KG1 (cell line): Measurements from ENCODE around the gene RPS6KC1.
"Not testable (repeated sequence)": the region's sequence is repeated elsewhere in the genome, so short reads cannot be mapped to it uniquely, and the experiment has no call there.

ENCODE experiments used
- DNase-seq: peaks from one replicate; lab custom pipeline; 2025; lab: John Stamatoyannopoulos, UW

RPS6KC1 gene

DNA sequence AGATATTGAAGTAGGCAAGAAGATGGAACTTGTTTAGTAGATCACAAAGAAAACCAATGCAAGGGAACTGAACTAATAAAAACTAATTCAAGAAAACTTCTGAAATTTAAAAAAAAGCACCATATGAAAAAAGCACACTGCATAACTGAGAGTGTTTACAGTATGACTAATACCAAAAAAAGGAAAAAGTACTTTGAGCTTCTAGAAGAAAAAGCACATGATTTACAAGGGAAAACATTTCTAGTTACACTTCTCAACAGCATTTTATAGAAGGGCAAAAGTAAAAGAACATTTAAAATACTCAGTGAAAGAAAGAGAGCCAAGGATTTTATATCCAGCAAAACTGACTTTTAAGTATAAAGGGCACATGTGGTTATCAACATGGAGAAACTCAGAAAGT is 233.6 kb downstream of the RPS6KC1 start:
- DNase-seq, result no peak

GRCh38 chr1:213286235-213286634 is 235.2 kb downstream of the RPS6KC1 start:
- DNase-seq, result no peak

DNA sequence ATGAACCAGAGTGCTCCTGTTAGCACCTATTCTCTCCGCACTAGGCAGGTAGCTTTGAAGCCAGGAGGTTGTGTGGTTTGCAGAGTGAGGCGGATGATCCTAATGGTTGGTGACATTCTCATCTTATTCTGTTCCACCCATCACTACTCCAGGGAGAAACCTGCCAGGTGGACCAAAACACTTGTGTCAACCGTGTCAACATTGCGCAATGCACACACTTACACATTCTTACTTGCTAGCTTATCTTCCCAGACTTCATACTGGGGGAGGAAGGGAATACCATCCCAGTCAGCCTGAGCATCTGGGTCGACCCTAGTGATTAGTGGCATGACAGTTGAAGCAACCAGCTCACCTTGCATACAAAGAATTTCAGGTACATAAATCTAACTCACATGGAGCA is 236.9 kb downstream of the RPS6KC1 start:
- DNase-seq, result no peak

DNA sequence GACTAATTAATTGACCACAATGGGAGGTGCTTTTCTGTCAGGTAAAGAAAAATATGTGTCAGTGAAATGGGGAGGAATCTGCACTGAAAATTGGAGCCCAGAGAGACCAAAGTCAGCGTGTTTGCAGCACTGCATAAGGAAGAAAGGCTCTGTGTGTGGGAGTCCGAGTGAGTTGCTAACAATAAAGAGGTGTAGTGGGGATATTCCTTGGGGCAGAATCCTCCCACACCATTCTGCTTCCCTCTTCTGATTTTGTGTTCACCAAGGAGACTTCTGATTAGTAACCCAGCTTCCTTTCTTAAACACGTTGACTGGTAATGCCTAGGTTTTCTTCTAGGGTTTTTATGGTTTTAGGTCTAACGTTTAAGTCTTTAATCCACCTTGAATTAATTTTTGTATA is 240.5 kb downstream of the RPS6KC1 start:
- no peak for DNase-seq

- no peak for DNase-seq
These were observed 241.6 kb downstream of the RPS6KC1 start for GRCh38 chr1:213292614-213293013.

DNA sequence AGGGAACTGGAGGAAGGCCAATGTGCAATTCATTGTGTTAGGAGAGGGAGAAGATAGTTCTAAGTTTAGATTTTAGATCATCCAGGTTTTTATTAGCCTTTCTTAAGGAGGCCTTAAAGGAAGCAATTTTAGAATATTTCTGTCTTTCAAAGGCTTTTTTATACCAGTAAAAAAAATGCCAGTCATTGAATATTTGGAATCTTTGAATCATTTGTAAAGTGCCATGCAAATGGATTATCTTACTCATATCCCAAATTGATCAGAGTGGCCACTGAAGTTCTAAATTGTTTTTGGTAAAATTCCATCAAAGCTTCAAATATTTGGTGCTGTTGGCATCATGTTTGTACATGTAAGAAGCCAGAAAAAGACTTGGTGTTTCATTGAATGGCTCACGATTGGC is 244.8 kb downstream of the RPS6KC1 start:
- DNase-seq, result no peak

DNA sequence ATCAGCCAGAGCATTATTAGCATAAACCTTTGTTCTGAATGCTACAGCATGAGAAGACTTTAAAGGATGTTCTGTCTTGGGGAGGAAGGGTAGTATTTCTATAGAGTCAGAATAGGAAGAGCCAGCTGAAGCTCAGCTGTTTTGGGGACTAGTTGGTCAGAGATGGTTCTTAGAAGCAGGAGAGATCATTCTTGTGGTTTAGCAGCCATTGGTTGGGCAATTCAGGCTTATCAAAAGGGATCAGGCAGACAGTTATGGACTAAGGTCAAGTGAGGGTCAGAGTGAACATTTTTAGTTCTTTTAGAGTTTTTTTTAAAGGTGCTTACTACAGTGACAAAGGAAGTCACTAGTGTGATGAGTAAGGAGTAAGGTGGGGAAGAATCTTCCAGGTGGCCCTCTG is 245.5 kb downstream of the RPS6KC1 start:
- DNase-seq, result no peak

DNA sequence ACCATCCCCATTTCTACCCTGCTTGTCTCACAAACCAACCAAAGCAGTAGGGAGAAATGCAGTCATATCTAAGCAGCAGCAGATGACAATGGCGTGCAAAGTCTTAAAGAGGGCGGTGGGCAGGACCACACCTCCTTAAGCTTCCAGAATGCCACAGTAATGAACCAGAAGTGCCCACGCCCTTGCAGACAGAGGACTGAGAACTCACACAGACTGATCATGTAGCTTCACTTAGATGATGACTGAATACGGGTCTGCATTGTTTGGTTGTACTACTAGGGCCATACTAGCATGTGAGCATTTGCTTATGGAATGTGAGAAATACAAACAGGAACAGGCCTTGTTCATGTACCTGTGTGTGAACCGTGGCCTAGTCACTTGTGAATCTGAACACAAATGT is 246.0 kb downstream of the RPS6KC1 start:
- no peak for DNase-seq

GRCh38 chr1:213300433-213300832 is 249.4 kb downstream of the RPS6KC1 start:
- no peak for DNase-seq

- DNase-seq, result not testable (repeated sequence)
These were observed 250.5 kb downstream of the RPS6KC1 start for GRCh38 chr1:213301524-213301923.

- DNase-seq, result no peak
These were observed 252.2 kb downstream of the RPS6KC1 start for GRCh38 chr1:213303286-213303685.

DNA sequence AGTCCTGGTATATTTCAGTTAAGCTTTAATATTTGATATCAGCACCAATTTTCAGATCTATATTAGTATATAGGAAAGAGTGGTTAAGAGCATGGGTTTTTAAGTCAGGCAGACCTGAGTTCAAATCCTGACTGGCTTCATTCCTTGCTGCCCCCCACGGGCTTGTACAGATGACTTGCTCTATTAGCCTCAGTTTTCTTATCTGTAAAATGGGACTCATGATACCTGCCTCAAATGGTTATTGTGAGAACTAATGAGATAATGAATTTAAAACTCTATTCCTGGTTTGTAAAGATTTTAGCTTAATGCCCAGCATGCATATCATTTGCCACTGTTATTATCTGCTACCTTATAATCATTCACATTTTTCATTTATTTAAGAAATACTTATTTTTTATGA is 264.5 kb downstream of the RPS6KC1 start:
- no peak for DNase-seq

DNA sequence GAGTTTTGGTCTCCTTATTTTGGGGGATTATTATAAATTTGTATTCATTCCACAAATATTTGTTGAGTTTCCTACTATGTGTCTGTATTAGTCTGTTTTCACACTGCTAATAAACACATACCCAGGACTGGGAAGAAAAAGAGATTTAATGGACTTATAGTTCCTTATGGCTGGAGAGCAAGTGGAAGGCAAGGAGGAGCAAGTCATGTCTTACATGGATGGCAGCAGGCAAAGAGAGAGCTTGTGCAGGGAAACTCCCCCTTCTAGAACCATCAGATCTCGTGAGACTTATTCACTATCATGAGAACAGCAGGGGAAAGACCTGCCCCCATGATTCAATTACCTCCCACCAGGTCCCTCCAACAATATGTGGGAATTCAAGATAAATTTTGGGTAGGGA is 267.4 kb downstream of the RPS6KC1 start:
- not testable (repeated sequence) for DNase-seq

DNA sequence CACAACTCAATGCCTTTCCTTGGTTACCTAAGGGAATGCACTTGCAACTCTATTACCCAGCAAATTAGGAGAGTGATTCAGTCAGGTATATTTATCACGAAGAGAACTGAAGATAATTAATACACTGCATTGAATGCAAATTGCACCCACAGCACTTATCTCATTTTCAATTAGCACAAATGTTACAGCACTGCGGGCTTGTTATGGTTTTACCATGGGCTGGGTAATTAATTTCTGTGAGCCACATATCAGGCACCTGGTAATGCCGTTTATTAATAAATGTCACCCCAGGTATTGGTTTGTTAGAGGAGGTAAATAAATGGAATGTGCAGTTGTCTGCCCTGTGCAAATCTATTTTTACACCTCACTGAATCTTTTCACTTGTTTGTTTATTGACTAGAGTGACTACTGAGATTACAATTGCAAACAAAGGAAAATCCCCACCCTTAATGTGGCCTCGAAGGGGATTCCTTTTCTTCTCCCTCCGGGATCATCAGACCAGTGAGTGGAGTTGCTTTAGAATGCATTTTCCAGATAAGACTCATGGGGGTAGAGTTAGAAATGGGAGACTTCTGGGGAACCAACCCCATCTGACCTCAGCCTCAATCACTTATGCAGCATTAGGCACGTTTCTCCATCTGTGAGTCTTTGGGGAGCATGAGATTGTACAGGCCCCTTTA is 269.3 kb downstream of the RPS6KC1 start:
- DNase-seq, result no peak
